ENCODE data around the gene GAS1.

GRCh38 chr9:86939891-86940290, 7.4 kb downstream of the GAS1 start:
- TF ChIP-seq CTCF (optimal IDR thresholded peaks at IDR 0.05 in 1 of 3, IDR thresholded peaks at IDR 0.05 in 1 of 3, conservative IDR thresholded peaks at IDR 0.05 in 1 of 3; ENCODE audit: extremely low read depth in 1 of 3, insufficient read depth in 2 of 3, low read length in 3 of 3), result no peak
- TF ChIP-seq EZH2 (IDR thresholded peaks at IDR 0.05; ENCODE audit: low read length), result no peak
